Caco-2 (cell line): ENCODE results near the gene SAMD5. TPM values are rescaled to one million over a fixed set of nuclear protein-coding genes. Genes with fewer than 3 reads are reported as not detected.

Source experiments
- BruUV-seq: library from RNA; stranded (reverse); fragments of 400-500 nt; replicated peaks from 2 replicates; lab custom pipeline; 2021; lab: Mats Ljungman, UMichigan
- CTCF ChIA-PET: fragments of 300-600 bp; sonication (Branson Sonifier 250); formaldehyde crosslinking; loops from one replicate; lab custom pipeline; 2022; ENCODE audit warnings: antibody characterized with exemption; lab: Charles Lee
- POLR2A ChIA-PET: fragments of 300-600 bp; sonication (Branson Sonifier 250); formaldehyde crosslinking; loops from one replicate; lab custom pipeline; 2022; ENCODE audit warnings: antibody characterized with exemption; lab: Charles Lee
- DNase-seq, 2 experiments: peaks; one replicate each; pipeline versions ENCODE4 v3.0.0 to v3.0.0-alpha.2; 2020 to 2022
- H3K27me3 ChIP-seq: replicated peaks from 2 replicates; pipeline ENCODE4 v1.6.0; 2011; ENCODE audit warnings: low read length; ENCODE audit not compliant: control insufficient read depth, insufficient read depth
- H3K36me3 ChIP-seq: 2 replicates; pipeline ENCODE4 v1.5.1; 2011; ENCODE audit warnings: low read length; ENCODE audit not compliant: control insufficient read depth, insufficient read depth
- H3K4me1 ChIP-seq: fragments of 250-450 bp; sonication (Bioruptor Pico); 2 replicates; pipeline ENCODE4 v1.5.1; 2020; ENCODE audit warnings: mild to moderate bottlenecking
- H3K4me3 ChIP-seq: 2 replicates; pipeline ENCODE4 v1.5.1; 2011; ENCODE audit warnings: low read depth, mild to moderate bottlenecking, control low read depth, low read length
- H3K9me3 ChIP-seq: fragments of 250-450 bp; sonication (Bioruptor Pico); 2 replicates; pipeline ENCODE4 v1.5.1; 2020; ENCODE audit warnings: mild to moderate bottlenecking, moderate library complexity
- H3K27ac Mint-ChIP-seq: one replicate; pipeline ENCODE4 v1.8.0; 2022; ENCODE audit warnings: mixed read lengths; ENCODE audit not compliant: unreplicated experiment
- H3K27me3 Mint-ChIP-seq: one replicate; pipeline ENCODE4 v1.8.0; 2022; ENCODE audit warnings: mixed read lengths; ENCODE audit not compliant: insufficient read depth, unreplicated experiment
- H3K36me3 Mint-ChIP-seq: one replicate; pipeline ENCODE4 v1.8.0; 2022; ENCODE audit warnings: mild to moderate bottlenecking, mixed read lengths; ENCODE audit not compliant: insufficient read depth, unreplicated experiment
- H3K4me1 Mint-ChIP-seq: one replicate; pipeline ENCODE4 v1.8.0; 2022; ENCODE audit warnings: low read depth, mixed read lengths; ENCODE audit not compliant: unreplicated experiment
- H3K4me3 Mint-ChIP-seq: one replicate; pipeline ENCODE4 v1.8.0; 2022; ENCODE audit warnings: mild to moderate bottlenecking, moderate library complexity, mixed read lengths; ENCODE audit not compliant: unreplicated experiment
- H3K9me3 Mint-ChIP-seq: one replicate; pipeline ENCODE4 v1.8.0; 2022; ENCODE audit warnings: mixed read lengths; ENCODE audit not compliant: unreplicated experiment
- CTCF ChIP-seq, 2 experiments: fragments of 200-600 bp in 1 of 2; IDR thresholded peaks; 1 replicate in 1 of 2; 2 replicates in 1 of 2; pipeline versions ENCODE4 v1.5.1 to v1.8.0; 2011 to 2022; ENCODE audit warnings: antibody characterized with exemption in 1 of 2, control low read depth in 1 of 2, inconsistent platforms in 1 of 2, low read depth in 1 of 2, low read length in 1 of 2, mild to moderate bottlenecking in 1 of 2, moderate library complexity in 1 of 2; ENCODE audit not compliant: insufficient read depth in 1 of 2, severe bottlenecking in 1 of 2, unreplicated experiment in 1 of 2
- intact Hi-C: fragments of 100-400 bp; cut with micrococcal nuclease; formaldehyde crosslinking; loops from one replicate; pipeline ENCODE4 v1.10.0; 2022; ENCODE audit not compliant: unreplicated experiment
- total RNA-seq: library from RNA; stranded (reverse); gene quantifications from 2 replicates; pipeline ENCODE4 v1.2.3, GENCODE V29; 2022

SAMD5 gene
- total RNA-seq, 1 experiment from 2014 or later, result 13.4 TPM

- Mint-ChIP-seq H3K27ac (no peak overlapping the region), H3K4me3 (no peak overlapping the region), H3K4me1 (peaks cover 9% of the 10 kb centered on the region), H3K36me3 (peaks cover 5% of the 10 kb centered on the region), H3K27me3 (no peaks in the 10 kb centered on the region), H3K9me3 (no peaks in the 10 kb centered on the region)
- Histone ChIP-seq H3K36me3 (no peaks in the 10 kb centered on the region), H3K4me3 (no peak overlapping the region), H3K4me1 (peaks cover 19% of the 10 kb centered on the region), H3K9me3 (no peaks in the 10 kb centered on the region), H3K27me3 (no peaks in the 10 kb centered on the region)
- no TSS peak for BruUV-seq
- TF ChIP-seq CTCF (IDR thresholded peaks at IDR 0.05; ENCODE audit: insufficient read depth in 1 of 2, low read depth in 1 of 2, low read length in 1 of 2, severe bottlenecking in 1 of 2, unreplicated experiment in 1 of 2), result no peak
- intact Hi-C loops, result no loop called here
- DNase-seq, result no peak
- ChIA-PET CTCF (no interaction called here), POLR2A (no interaction called here)
These were observed 22.8 kb downstream of the SAMD5 start for GRCh38 chr6:147531321-147531720.

DNA sequence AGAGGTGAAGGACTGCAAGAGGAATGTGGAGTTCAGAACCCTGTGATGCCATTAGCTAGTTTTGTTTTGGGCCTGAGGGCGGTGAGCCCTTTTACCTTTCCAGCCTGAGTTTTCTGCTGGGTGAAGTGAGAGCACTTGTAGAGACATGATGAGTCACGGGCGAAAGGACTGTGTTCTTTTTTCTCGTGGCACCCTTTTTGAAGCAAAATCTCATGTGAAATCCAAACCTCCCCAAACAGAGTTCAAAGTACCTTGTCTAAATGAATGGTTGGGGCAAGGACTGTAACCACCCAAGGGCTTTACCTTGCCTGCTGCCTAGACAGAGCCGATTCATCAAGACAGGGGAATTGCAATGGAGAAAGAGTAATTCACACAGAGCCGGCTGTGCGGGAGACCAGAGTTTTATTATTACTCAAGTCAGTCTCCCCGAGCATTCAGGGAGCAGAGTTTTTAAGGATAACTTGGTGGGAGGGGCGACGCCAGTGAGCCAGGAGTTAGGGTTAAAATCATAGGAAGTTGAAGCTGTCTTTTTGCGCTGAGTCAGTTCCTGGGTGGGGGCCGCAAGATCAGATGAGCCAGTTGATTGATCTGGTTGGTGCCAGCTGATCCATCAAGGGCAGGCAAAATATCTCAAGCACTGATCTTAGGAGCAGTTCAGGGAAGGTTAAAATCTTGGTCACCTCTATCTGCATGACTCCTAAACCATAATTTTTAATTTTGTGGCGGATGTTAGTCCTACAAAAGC, 25.8 kb downstream of the SAMD5 start:
- Mint-ChIP-seq H3K27me3 (no peaks in the 10 kb centered on the region), H3K4me1 (no peaks in the 10 kb centered on the region), H3K9me3 (no peaks in the 10 kb centered on the region), H3K36me3 (no peaks in the 10 kb centered on the region), H3K4me3 (no peak overlapping the region), H3K27ac (no peak overlapping the region)
- BruUV-seq, result no TSS peak
- H3K9me3 ChIP-seq, result no peaks in the 10 kb centered on the region
- CTCF ChIA-PET, result no interaction called here
- no peaks in the 10 kb centered on the region for H3K36me3 ChIP-seq
- H3K4me1 ChIP-seq, result peaks cover 11% of the 10 kb centered on the region
- H3K27me3 ChIP-seq, result no peaks in the 10 kb centered on the region
- no peak for DNase-seq
- no peak for TF ChIP-seq CTCF (IDR thresholded peaks at IDR 0.05; ENCODE audit: insufficient read depth in 1 of 2, low read depth in 1 of 2, low read length in 1 of 2, severe bottlenecking in 1 of 2, unreplicated experiment in 1 of 2)
- POLR2A ChIA-PET, result no interaction called here
- H3K4me3 ChIP-seq, result no peak overlapping the region
- intact Hi-C loops, result no loop called here

- Histone ChIP-seq H3K4me1 (no peaks in the 10 kb centered on the region), H3K27me3 (no peaks in the 10 kb centered on the region), H3K36me3 (no peaks in the 10 kb centered on the region; the same call in 1 of the 2 replicates), H3K4me3 (no peak overlapping the region), H3K9me3 (no peaks in the 10 kb centered on the region)
- ChIA-PET POLR2A (no interaction called here), CTCF (no interaction called here)
- Mint-ChIP-seq H3K27ac (no peak overlapping the region), H3K4me1 (no peaks in the 10 kb centered on the region), H3K4me3 (no peak overlapping the region), H3K9me3 (no peaks in the 10 kb centered on the region), H3K36me3 (peaks cover 20% of the 10 kb centered on the region), H3K27me3 (no peaks in the 10 kb centered on the region)
- no peak for TF ChIP-seq CTCF (IDR thresholded peaks at IDR 0.05; ENCODE audit: insufficient read depth in 1 of 2, low read depth in 1 of 2, low read length in 1 of 2, severe bottlenecking in 1 of 2, unreplicated experiment in 1 of 2)
- DNase-seq, result no peak
- no TSS peak for BruUV-seq
- intact Hi-C loops, result no loop called here
These were observed 30.3 kb downstream of the SAMD5 start for GRCh38 chr6:147538821-147539220.
